HG03175 (cell line): Measurements from ENCODE around the gene FLRT2.

Experiments used
- ATAC-seq: cut with Tn5 transposase; IDR thresholded peaks from one replicate; pipeline ENCODE4 v1.9.1; 2021; ENCODE audit warnings: mild to moderate bottlenecking, moderate library complexity; ENCODE audit not compliant: unreplicated experiment

Gene FLRT2

DNA sequence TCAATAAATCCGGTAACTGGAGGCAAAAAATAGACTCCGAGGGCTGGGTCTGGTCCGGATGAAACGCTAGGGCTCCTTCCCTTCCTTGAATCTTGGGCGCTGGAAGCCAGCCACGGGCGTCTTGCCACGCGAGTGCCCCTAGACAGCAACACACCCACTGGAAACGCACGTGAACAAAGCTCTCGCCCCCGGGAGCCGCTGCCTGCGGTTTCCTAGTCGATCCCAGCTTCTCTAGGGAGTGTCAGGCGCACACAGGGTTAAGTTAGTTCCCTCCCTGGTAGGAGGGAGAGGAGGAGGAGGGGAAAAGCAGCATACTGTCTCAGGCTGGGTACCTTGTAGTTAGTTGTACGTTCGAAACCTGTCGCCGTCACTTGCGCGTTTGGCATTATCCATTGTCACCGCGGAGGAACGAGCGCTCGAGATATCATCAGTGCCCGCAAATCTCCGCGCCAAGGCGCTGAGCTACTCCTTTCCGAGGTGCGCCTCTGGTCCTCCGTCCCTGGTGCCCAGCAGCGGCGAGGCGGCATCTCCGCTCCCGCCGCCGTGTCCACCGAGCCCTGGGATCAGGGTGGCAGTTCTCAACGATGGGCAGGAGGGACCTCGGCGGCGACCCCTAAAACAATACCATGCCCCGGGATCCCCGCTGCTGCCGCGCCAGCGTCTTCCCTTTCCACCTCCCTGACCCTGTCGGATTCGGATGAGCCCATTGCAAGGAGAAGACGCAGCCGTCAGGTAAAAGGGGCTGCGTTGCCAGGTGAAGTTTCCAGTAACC lies at the start of gene FLRT2:
Gene FLRT2 (plus strand): TSS at position 342 of the 772 bp plus-strand sequence. CDS start 91,371 bp downstream, outside the sequence.
- no peak for ATAC-seq

GRCh38 chr14:85481471-85481870 lies 48.5 kb upstream of the FLRT2 start:
- ATAC-seq = no peak

DNA sequence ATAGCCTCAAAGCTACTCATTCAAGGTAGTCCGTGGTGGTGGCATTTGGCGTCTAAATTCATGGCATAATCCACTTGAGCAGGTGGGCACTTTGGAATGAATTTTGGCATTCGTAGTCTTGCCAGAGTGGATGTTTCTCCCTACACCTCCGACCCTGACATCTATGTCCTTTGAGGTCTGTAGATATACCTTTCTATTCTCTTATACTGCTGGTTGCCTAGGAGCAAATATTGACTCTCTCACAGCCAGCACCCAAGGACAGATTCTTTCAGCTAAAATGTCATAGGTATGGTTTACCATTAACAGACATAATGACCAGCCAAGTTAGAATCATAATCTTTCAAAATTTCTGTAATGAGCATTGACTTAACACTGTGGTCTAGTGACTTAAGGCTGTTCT lies 47.4 kb upstream of the FLRT2 start:
- no peak for ATAC-seq

DNA sequence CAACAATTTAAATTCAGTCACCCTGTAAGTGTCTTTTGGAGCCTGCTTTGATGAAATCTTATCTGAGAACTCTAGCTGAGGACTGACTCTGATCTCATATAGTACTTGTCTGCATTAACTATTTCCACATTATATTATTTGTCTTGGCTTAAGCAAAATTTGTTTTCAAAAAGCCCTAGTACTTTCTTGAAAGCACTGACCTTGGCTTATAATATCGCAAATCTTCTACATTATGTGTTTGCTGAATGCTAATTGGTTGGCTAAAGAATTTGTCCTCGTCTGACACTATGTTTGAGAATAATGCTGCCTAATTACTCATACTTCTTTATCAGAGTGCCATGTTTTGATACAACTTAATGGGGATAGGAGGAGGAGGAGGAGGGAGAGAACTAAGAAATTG lies 46.9 kb upstream of the FLRT2 start:
- ATAC-seq = no peak

- ATAC-seq = no peak
Measured at GRCh38 chr14:85483652-85484051, 46.3 kb upstream of the FLRT2 start.

- ATAC-seq = no peak
Measured at GRCh38 chr14:85487215-85487614, 42.7 kb upstream of the FLRT2 start.

GRCh38 chr14:85501751-85502150 lies 28.2 kb upstream of the FLRT2 start:
- ATAC-seq = no peak

- ATAC-seq = no peak
Measured at GRCh38 chr14:85508863-85509262, 21.1 kb upstream of the FLRT2 start.

- no peak for ATAC-seq
Measured at GRCh38 chr14:85512451-85512850, 17.5 kb upstream of the FLRT2 start.

GRCh38 chr14:85514487-85514886 lies 15.5 kb upstream of the FLRT2 start:
- no peak for ATAC-seq

DNA sequence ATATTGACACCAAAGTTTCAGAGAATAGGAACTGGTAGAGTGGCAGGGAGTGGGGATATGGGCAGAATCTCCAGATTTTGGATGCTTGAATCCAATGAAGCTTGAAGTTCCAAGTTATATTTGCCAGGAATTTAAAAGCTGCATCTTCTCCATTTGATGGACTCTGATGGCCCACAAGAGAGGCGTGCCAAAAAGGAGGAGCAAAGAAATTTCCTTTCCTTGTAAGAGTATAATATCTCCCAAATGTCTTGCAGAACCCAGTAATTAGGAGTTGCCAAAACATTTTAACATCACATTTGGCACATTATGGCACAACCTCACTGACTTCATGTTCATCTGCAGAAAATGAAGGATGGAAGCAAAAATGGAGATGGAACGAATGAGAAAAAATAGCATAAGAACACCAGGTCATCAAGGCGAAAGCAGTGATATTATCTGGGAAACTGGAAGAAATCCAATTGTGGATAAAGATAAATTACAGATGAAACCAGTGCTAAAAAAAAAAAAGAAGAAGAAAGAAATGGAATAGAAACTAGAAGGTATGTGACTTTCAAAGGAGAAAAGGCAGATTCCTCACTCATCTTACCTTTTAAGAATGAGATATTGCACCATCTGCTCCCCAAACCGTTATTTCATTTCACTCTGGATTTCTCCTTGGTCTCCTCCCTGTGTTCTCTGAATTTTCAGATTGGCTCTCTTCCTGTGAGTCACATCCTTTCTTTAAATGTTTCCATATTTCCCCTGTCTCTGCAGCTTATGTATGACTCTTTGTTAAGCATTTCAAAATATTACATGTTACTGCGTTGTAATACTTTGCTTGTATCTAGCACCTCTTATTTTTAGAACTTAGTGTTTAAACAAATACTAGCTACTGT lies 13.5 kb upstream of the FLRT2 start:
- ATAC-seq = no peak

DNA sequence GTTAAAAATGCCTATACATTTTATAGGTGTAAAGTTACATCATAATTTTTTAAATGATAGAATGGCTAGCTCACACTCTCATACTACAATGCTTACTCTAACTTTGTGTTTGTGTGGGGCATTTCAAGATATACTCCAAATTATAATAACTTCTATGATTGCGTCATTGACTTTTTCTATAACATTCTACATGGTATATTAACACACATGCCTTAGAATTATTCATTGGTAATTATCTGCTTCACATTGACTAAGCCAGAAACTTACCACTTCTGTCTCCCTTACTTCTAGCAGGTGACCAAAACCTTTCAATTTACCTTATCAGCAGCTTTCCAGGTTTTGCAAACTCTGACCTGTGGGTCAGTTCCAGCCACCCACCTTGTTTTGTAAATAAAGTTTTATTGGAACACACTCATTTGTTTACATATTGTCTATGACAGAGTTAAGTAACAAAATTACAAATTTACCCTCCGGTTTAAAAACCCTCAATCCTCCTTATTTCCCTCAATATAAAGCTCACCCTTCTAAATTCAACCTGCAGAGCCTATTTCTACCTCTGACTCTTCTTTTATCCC lies 12.7 kb upstream of the FLRT2 start:
- ATAC-seq = no peak

DNA sequence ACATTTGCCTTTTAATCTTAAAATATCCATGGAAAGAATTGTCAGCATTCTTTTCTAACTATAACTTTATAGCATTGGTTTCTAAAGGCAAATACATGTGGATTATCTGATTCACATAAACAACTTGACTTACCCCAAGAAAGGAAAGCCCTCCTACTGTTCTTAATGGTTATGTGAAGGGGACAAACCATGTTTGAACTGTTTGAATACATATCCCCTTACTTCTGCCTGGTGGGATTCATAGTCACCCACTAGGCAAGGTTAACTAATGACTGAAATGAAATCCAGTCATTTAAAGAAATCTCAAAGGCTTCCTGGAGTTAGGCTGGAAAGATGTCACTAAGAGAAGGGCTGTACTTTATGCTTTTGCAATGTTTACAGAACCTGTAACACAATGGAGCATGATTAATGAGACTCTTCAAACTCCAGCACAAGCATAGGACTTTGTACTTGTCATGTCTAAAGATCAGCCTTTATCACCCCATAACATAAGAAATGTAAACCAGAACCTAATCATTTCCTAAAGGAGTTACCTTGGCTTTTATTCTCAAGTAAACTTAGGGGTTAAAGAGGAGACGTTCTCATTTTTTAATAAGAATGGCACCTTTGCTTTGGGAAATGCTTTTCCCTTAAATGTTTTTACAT lies 10.2 kb upstream of the FLRT2 start:
- no peak for ATAC-seq

DNA sequence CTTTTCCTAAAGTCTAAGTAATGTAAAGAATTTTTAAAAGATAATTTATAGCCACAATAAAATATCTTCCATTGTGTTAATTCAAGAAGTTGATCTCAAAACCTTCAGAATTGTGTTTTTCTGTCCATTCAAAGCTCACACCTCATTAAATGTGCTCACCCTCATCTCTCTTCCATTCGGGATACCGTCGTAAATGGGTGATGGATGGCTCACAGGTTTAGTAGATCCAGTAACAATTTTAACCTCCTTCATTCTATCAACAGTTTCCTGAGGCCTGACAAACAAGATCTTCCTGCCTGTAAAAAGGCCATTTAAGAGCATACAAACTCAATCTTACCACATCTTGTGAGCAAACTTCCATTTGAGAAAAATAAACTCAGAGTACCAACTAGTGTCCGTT lies 9.4 kb upstream of the FLRT2 start:
- ATAC-seq = no peak

- no peak for ATAC-seq
Measured at GRCh38 chr14:85523624-85524023, 6.3 kb upstream of the FLRT2 start.

GRCh38 chr14:85527006-85527405 lies 2.9 kb upstream of the FLRT2 start:
- no peak for ATAC-seq

DNA sequence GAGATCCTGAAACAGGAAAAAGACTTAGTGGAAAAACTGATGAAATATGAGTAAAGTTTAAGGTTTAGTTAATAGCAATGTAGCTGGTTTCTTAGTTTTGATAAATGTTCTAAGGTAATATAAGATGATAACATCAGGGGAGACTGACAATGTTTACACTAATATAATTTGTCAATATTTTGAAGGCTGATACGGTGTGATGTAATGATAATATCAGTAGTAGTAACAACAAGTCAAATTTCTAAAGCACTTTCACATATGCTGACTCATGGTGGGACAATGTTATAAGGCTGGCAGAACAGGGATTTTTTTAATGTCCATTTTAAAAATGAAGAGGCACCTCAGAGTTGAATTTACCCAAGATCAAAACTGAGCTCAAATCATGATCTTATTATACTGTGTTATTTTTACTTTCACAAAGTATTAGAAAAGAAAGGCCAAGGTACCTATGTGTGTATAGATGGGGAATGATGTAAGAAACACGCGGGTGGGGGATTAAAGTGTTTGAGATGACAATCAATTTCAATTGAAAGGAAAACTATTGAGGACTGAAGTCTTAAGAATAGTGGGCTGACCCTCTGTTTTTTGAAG lies 2.4 kb upstream of the FLRT2 start:
- ATAC-seq = no peak

DNA sequence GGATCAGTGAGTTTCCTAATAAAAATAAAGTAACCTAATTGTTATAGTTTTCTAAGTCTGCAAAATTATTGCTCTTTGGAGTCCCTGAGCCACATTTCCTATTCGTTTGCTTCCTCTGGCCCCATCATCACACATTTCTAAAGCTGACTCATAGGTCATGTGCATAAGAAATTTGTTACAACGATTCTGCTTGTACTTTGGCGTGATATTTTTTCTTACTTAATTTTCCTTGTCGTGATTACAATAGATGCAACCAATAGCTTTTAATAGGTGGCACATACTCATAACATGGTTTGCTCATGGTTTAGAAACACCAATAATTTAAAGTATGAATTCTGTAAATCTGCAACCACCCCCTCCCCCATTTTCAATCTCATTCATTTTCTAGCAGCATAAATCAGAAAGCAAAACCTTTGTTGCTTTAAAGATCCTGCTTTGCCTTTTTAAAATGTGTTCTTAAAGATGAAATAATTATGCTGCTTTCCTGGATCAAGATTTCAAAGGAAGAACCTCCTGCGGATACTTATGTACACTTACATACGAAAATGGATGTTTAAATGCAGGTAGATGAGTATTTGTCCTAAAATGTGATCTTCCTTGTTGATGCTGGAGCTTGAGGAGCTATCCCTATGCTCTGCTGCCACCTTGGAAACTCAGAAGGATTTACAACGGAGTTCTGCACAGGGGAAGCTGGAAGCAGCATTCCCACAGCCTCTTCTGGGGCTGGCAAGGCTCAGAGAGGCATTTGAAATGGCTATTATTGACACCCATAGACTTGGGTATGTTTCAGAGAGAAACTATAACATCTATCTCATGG lies 1.7 kb upstream of the FLRT2 start:
- no peak for ATAC-seq

DNA sequence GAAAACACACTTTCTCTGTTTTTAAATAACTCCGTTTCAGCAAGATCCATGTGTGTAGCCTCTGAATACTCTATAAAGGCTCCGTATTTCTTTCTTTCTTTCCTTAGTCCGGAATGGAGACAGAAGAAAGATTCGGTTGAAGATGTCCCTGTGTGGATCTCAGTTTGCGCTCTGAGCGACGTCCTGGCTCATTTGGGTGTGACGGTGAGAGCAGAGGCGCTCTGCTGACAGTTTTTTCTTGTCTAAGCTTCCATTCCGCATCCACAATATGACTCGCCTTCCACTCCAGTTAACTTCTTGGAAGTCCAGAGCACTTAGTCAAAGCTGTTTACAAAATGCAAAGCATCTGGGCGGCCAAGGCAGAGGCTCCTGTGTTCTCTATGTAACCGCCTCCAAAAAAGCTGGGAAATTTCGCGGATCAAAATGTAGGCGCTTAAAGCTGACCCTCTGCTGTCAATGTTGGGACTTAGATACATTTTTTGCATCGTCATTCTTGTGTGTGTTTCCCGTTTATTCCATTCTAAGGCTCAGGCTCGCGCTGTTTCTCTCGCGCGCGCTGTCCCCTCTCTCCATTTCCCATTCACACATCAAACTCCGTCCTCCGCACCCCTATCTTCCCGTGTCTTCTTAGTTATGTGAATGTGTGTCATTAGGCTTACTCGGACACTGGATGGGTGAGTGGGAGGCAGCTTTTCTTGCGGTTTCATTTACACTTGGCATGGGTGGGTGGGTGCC lies 880 bp upstream of the FLRT2 start:
- ATAC-seq = no peak
